DND-41 (cell line): ENCODE data around the gene MGST2.

Experiments used
- ATAC-seq: fragments of 200-7000 bp; cut with Tn5 transposase; 3 replicates; pipeline ENCODE4 v1.9.1; 2021; ENCODE audit warnings: low read depth; ENCODE audit not compliant: insufficient read depth
- DNase-seq: peaks from one replicate; pipeline ENCODE4 v3.0.0-alpha.2; 2020
- H2AFZ ChIP-seq: 2 replicates; pipeline ENCODE4 v1.6.0; 2012; ENCODE audit warnings: low read depth, low read length
- H3K27ac ChIP-seq: 2 replicates; pipeline ENCODE4 v1.5.1; 2012; ENCODE audit warnings: low read length, inconsistent platforms
- H3K27me3 ChIP-seq: fragments of 200-600 bp; sonication (generic); 2 replicates; pipeline ENCODE4 v1.6.0; 2012; ENCODE audit warnings: low read length, mild to moderate bottlenecking, inconsistent platforms; ENCODE audit not compliant: insufficient read depth, poor library complexity
- H3K36me3 ChIP-seq: 2 replicates; pipeline ENCODE4 v1.5.1; 2012; ENCODE audit warnings: low read length, inconsistent platforms; ENCODE audit not compliant: insufficient read depth
- H3K4me1 ChIP-seq: 2 replicates; pipeline ENCODE4 v1.5.1; 2012; ENCODE audit warnings: mild to moderate bottlenecking, low read length; ENCODE audit not compliant: insufficient read depth
- H3K4me2 ChIP-seq: 2 replicates; pipeline ENCODE4 v1.6.0; 2012; ENCODE audit warnings: mild to moderate bottlenecking, moderate library complexity, low read length, inconsistent platforms; ENCODE audit not compliant: insufficient read depth
- H3K4me3 ChIP-seq, 2 experiments: fragments of 200-600 bp in 1 of 2; shearing (Covaris generic) in 1 of 2; 2 replicates each; pipeline ENCODE4 v1.5.1; 2012 to 2016; ENCODE audit warnings: inconsistent platforms in 2 of 2, low read length in 2 of 2, mild to moderate bottlenecking in 2 of 2, low read depth in 1 of 2, moderate library complexity in 1 of 2
- H3K79me2 ChIP-seq: 2 replicates; pipeline ENCODE4 v1.6.0; 2012; ENCODE audit warnings: low read length, inconsistent platforms; ENCODE audit not compliant: insufficient read depth
- H3K9ac ChIP-seq: 2 replicates; pipeline ENCODE4 v1.6.0; 2012; ENCODE audit warnings: low read depth, mild to moderate bottlenecking, inconsistent platforms, low read length, moderate library complexity
- H3K9me3 ChIP-seq: 2 replicates; pipeline ENCODE4 v1.5.1; 2012; ENCODE audit warnings: low read length, moderate library complexity, mild to moderate bottlenecking, inconsistent platforms; ENCODE audit not compliant: insufficient read depth, severe bottlenecking
- H4K20me1 ChIP-seq: 2 replicates; pipeline ENCODE4 v1.6.0; 2012; ENCODE audit warnings: low read length; ENCODE audit not compliant: insufficient read depth
- EZH2 ChIP-seq: IDR thresholded peaks from 3 replicates; pipeline ENCODE4 v1.6.1; 2012; ENCODE audit warnings: borderline replicate concordance, low read depth, mild to moderate bottlenecking, moderate library complexity, low read length, inconsistent platforms; ENCODE audit not compliant: severe bottlenecking
- TF ChIP-seq, protein P1 (sequence below): IDR thresholded peaks from 2 replicates; pipeline ENCODE4 v1.5.1; 2012; ENCODE audit warnings: borderline replicate concordance, low read length, moderate library complexity, mild to moderate bottlenecking; ENCODE audit not compliant: poor library complexity, severe bottlenecking; ENCODE audit errors: extremely low read depth

MGST2 gene

DNA sequence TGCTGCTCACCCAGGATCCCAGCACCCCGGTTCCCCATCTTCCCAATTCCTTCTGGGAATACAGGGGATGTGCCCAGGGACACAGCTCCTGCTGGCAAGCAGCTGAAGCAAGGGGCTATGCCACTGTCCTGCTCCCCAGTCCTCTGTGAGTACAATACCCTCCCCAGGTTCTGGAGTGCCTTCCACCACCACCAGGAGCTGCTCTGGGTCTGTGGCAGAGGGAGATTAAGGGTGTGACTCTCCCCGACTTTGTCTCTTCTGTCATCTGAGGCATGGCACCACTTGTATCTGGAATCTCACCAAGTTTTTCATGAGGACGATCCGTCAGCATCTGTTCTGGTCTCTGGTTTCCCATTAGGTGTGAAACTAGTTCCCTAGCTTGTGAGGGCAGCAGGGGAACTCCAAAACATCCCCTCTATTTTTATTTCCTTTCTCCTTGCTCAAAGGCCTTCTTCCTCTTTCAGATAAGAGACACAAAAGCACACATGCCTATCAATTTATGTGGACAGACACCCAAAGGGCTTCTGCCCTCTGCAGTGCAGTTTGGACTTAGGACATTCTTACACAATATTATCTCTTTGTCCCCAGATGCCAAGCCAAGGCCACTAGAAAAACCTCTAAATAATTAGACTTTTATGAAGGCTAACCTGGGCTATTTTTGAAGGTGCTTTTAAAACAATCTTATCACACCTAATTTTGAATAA lies 26.8 kb downstream of the MGST2 start:
- Histone ChIP-seq H3K27ac (no peak overlapping the region), H3K9ac (no peak overlapping the region), H2AFZ (no peak overlapping the region), H3K4me2 (no peak overlapping the region), H3K27me3 (no peaks in the 10 kb centered on the region), H3K79me2 (no peaks in the 10 kb centered on the region), H4K20me1 (no peaks in the 10 kb centered on the region), H3K36me3 (peaks cover 10% of the 10 kb centered on the region; the same call in 1 of the 2 replicates), H3K9me3 (no peaks in the 10 kb centered on the region), H3K4me1 (no peaks in the 10 kb centered on the region), H3K4me3 (no peak overlapping the region)
- no peak for DNase-seq
- TF ChIP-seq, protein P1, sequence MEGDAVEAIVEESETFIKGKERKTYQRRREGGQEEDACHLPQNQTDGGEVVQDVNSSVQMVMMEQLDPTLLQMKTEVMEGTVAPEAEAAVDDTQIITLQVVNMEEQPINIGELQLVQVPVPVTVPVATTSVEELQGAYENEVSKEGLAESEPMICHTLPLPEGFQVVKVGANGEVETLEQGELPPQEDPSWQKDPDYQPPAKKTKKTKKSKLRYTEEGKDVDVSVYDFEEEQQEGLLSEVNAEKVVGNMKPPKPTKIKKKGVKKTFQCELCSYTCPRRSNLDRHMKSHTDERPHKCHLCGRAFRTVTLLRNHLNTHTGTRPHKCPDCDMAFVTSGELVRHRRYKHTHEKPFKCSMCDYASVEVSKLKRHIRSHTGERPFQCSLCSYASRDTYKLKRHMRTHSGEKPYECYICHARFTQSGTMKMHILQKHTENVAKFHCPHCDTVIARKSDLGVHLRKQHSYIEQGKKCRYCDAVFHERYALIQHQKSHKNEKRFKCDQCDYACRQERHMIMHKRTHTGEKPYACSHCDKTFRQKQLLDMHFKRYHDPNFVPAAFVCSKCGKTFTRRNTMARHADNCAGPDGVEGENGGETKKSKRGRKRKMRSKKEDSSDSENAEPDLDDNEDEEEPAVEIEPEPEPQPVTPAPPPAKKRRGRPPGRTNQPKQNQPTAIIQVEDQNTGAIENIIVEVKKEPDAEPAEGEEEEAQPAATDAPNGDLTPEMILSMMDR = peak; percentile 15
- no peak for TF ChIP-seq EZH2
- ATAC-seq = no peak

DNA sequence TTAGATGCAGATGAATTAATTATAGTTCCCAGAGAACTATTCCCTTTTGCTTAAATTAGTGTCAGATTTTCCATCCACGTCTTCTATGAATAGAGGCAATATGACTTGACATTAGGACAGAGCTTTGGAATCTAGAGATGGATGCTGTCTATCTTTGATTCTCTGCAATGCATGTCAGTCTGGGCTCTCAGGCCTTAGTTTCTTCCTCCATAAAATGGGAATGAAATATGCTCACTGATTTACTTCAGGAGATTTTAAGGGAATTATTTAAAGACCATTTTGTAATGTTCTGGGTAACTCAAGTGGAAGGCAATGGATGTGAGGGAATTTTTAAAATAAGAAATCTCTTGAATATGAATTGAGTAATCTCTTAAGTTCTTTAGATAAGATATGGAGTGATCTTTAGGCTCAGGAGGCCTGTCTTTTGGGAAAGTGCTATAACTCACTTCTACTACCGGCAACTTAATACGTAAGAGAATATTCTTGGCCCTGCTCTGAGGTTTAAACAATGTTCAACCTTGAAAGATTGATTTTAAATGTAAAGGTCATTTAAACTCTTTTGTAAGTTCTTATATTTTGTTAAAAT lies 29.0 kb downstream of the MGST2 start:
- ATAC-seq = no peak

DNA sequence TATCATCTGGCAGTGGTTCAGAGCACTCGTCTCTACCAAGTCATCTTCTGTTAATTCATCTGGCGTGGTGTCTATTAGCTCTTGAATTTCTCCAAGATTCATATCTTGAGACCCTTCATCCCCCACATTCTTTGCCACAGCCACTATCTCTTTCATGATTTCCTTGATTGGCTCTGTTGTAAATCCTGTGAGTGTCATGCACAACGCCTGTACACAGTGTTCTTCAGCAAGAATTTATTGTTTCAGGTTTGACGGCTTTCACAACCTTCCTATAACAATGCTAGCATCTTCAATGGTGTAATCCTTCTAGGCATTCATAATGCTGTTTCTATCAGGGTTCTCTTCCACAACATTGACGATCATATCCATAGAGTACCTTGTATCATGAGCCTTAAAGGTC lies 30.9 kb downstream of the MGST2 start:
- ATAC-seq (no peak), DNase-seq (no peak)
- Histone ChIP-seq H3K4me1 (no peaks in the 10 kb centered on the region), H3K27me3 (no peaks in the 10 kb centered on the region), H3K9ac (no peak overlapping the region), H2AFZ (no peak overlapping the region), H4K20me1 (no peaks in the 10 kb centered on the region), H3K4me2 (no peak overlapping the region), H3K27ac (no peak overlapping the region), H3K9me3 (no peaks in the 10 kb centered on the region), H3K79me2 (no peaks in the 10 kb centered on the region), H3K36me3 (peaks cover 8% of the 10 kb centered on the region; the same call in 1 of the 2 replicates), H3K4me3 (no peak overlapping the region)
- TF ChIP-seq EZH2 = no peak
- TF ChIP-seq, protein P1 = no peak

More for the DNA sequence above, 29.0 kb downstream of the MGST2 start:
- Histone ChIP-seq H3K36me3 (peaks cover 8% of the 10 kb centered on the region; the same call in 1 of the 2 replicates), H3K79me2 (no peaks in the 10 kb centered on the region), H3K27me3 (no peaks in the 10 kb centered on the region), H3K4me3 (no peak overlapping the region), H3K4me2 (no peak overlapping the region), H3K4me1 (no peaks in the 10 kb centered on the region), H3K9ac (no peak overlapping the region), H4K20me1 (no peaks in the 10 kb centered on the region), H3K9me3 (no peaks in the 10 kb centered on the region), H3K27ac (no peak overlapping the region), H2AFZ (no peak overlapping the region)
- no peak for DNase-seq
- TF ChIP-seq, protein P1 = no peak
- TF ChIP-seq EZH2 = no peak
